HEK293 (cell line): Measurements from ENCODE around the gene DOCK1.

Source experiments
- CTCF ChIA-PET: fragments of 350-600 bp; formaldehyde crosslinking; extraction: SDS; loops from one replicate; lab custom pipeline; 2021; ENCODE audit warnings: antibody characterized with exemption; lab: Yijun Ruan, JAX
- POLR2A ChIA-PET: fragments of 300-600 bp; formaldehyde crosslinking; extraction: SDS; loops from one replicate; lab custom pipeline; 2020; ENCODE audit warnings: antibody characterized with exemption, inconsistent platforms; lab: Yijun Ruan, JAX
- H3K27ac ChIP-seq: fragments of 200-500 bp; sonication (Bioruptor generic); 2 replicates; pipeline ENCODE4 v1.5.1; 2014; ENCODE audit warnings: low read depth, low read length, control low read depth, inconsistent platforms; ENCODE audit errors: extremely low read depth
- H3K36me3 ChIP-seq, 2 experiments: fragments of 200-500 bp in 1 of 2; sonication (Bioruptor generic) in 1 of 2; 1 replicate in 1 of 2; 2 replicates in 1 of 2; pipeline ENCODE4 v1.5.1; 2014 to 2017; ENCODE audit warnings: inconsistent platforms in 2 of 2, low read length in 2 of 2; ENCODE audit not compliant: control insufficient read depth in 2 of 2, insufficient read depth in 1 of 2
- H3K4me1 ChIP-seq: fragments of 200-500 bp; sonication (Bioruptor generic); 2 replicates; pipeline ENCODE4 v1.5.1; 2014; ENCODE audit warnings: mild to moderate bottlenecking, low read length, inconsistent platforms; ENCODE audit not compliant: control insufficient read depth, insufficient read depth
- H3K4me3 ChIP-seq: 2 replicates; pipeline ENCODE4 v1.5.1; 2011; ENCODE audit warnings: low read depth, mild to moderate bottlenecking, control low read depth, low read length, moderate library complexity
- H3K9me3 ChIP-seq: fragments of 200-500 bp; sonication (Bioruptor generic); 2 replicates; pipeline ENCODE4 v1.5.1; 2014; ENCODE audit warnings: low read depth, low read length, inconsistent platforms; ENCODE audit not compliant: control insufficient read depth, insufficient read depth
- GLI2 ChIP-seq: fragments of 450-650 bp; formaldehyde crosslinking; IDR thresholded peaks from 2 replicates; pipeline ENCODE4; 2017; ENCODE audit warnings: missing biosample characterization, missing genetic modification characterization, low read depth, borderline replicate concordance
- HOXC10 ChIP-seq: sonication (generic); formaldehyde crosslinking; IDR thresholded peaks from 2 replicates; pipeline ENCODE4 v1.8.1; 2023; ENCODE audit warnings: mild to moderate bottlenecking, missing genetic modification reagents
- MYNN ChIP-seq: fragments of 450-650 bp; formaldehyde crosslinking; IDR thresholded peaks from 2 replicates; pipeline ENCODE4 v1.5.1; 2016; ENCODE audit warnings: missing biosample characterization, missing genetic modification characterization, borderline replicate concordance
- PBX3 ChIP-seq: sonication (generic); formaldehyde crosslinking; IDR thresholded peaks from 2 replicates; pipeline ENCODE4 v1.8.1; 2022; ENCODE audit warnings: mild to moderate bottlenecking, moderate library complexity, missing genetic modification reagents
- RBAK ChIP-seq: fragments of 450-650 bp; formaldehyde crosslinking; IDR thresholded peaks from 2 replicates; pipeline ENCODE4 v1.5.1; 2016; ENCODE audit warnings: missing biosample characterization, missing genetic modification characterization
- SALL2 ChIP-seq: fragments of 450-650 bp; formaldehyde crosslinking; IDR thresholded peaks from 2 replicates; pipeline ENCODE4 v1.5.0; 2017; ENCODE audit warnings: missing biosample characterization, mild to moderate bottlenecking, missing genetic modification characterization, borderline replicate concordance
- ZBTB17 ChIP-seq: fragments of 450-650 bp; formaldehyde crosslinking; IDR thresholded peaks from 2 replicates; pipeline ENCODE4 v1.5.1; 2016; ENCODE audit warnings: missing biosample characterization, missing genetic modification characterization
- ZBTB20 ChIP-seq: fragments of 450-650 bp; formaldehyde crosslinking; IDR thresholded peaks from 2 replicates; pipeline ENCODE4 v1.5.1; 2016; ENCODE audit warnings: missing biosample characterization, missing genetic modification characterization
- ZFP3 ChIP-seq: fragments of 450-650 bp; formaldehyde crosslinking; IDR thresholded peaks from 2 replicates; pipeline ENCODE4 v1.5.1; 2016; ENCODE audit warnings: low read depth, missing biosample characterization, missing genetic modification characterization
- ZNF10 ChIP-seq: fragments of 450-650 bp; formaldehyde crosslinking; IDR thresholded peaks from 2 replicates; pipeline ENCODE4 v1.5.1; 2017; ENCODE audit warnings: missing biosample characterization, missing genetic modification characterization
- ZNF114 ChIP-seq: fragments of 450-650 bp; formaldehyde crosslinking; IDR thresholded peaks from 2 replicates; pipeline ENCODE4 v1.5.0; 2017; ENCODE audit warnings: missing biosample characterization, missing genetic modification characterization
- ZNF202 ChIP-seq: fragments of 450-650 bp; formaldehyde crosslinking; IDR thresholded peaks from 2 replicates; pipeline ENCODE4 v1.5.1; 2016; ENCODE audit warnings: missing biosample characterization, missing genetic modification characterization, borderline replicate concordance
- ZNF221 ChIP-seq: fragments of 450-650 bp; formaldehyde crosslinking; IDR thresholded peaks from 2 replicates; pipeline ENCODE4 v1.5.1; 2017; ENCODE audit warnings: missing biosample characterization, missing genetic modification characterization, borderline replicate concordance
- ZNF239 ChIP-seq: fragments of 450-650 bp; formaldehyde crosslinking; IDR thresholded peaks from 2 replicates; pipeline ENCODE4 v1.5.1; 2016; ENCODE audit warnings: missing biosample characterization, missing genetic modification characterization
- ZNF248 ChIP-seq: fragments of 450-650 bp; formaldehyde crosslinking; IDR thresholded peaks from 2 replicates; pipeline ENCODE4 v1.5.1; 2017; ENCODE audit warnings: missing biosample characterization, missing genetic modification characterization
- ZNF341 ChIP-seq: fragments of 450-650 bp; formaldehyde crosslinking; IDR thresholded peaks from 2 replicates; pipeline ENCODE4; 2016; ENCODE audit warnings: low read depth, missing biosample characterization, missing genetic modification characterization
- ZNF366 ChIP-seq: fragments of 450-650 bp; formaldehyde crosslinking; conservative IDR thresholded peaks from 2 replicates; pipeline ENCODE4 v1.5.1; 2016; ENCODE audit warnings: missing biosample characterization, missing genetic modification characterization
- ZNF416 ChIP-seq: fragments of 450-650 bp; formaldehyde crosslinking; IDR thresholded peaks from 2 replicates; pipeline ENCODE4 v1.5.1; 2016; ENCODE audit warnings: missing biosample characterization, missing genetic modification characterization
- ZNF48 ChIP-seq: fragments of 450-650 bp; formaldehyde crosslinking; IDR thresholded peaks from 2 replicates; pipeline ENCODE4 v1.5.1; 2016; ENCODE audit warnings: missing biosample characterization, missing genetic modification characterization
- ZNF510 ChIP-seq: fragments of 450-650 bp; formaldehyde crosslinking; IDR thresholded peaks from 2 replicates; pipeline ENCODE4 v1.5.1; 2018; ENCODE audit warnings: mild to moderate bottlenecking, missing genetic modification characterization, missing biosample characterization; ENCODE audit not compliant: insufficient replicate concordance
- ZNF600 ChIP-seq: fragments of 450-650 bp; formaldehyde crosslinking; IDR thresholded peaks from 2 replicates; pipeline ENCODE4 v1.5.1; 2016; ENCODE audit warnings: missing biosample characterization, missing genetic modification characterization
- ZNF610 ChIP-seq: fragments of 450-650 bp; formaldehyde crosslinking; IDR thresholded peaks from 2 replicates; pipeline ENCODE4 v1.5.1; 2016; ENCODE audit warnings: missing biosample characterization, missing genetic modification characterization, borderline replicate concordance
- ZNF654 ChIP-seq: fragments of 450-650 bp; formaldehyde crosslinking; IDR thresholded peaks from 2 replicates; pipeline ENCODE4 v1.5.1; 2016; ENCODE audit warnings: low read depth, missing biosample characterization, missing genetic modification characterization
- ZNF660 ChIP-seq: fragments of 450-650 bp; IDR thresholded peaks from 2 replicates; pipeline ENCODE4 v1.5.1; 2018; ENCODE audit warnings: missing biosample characterization, mild to moderate bottlenecking, missing genetic modification characterization
- ZNF670 ChIP-seq: fragments of 450-650 bp; formaldehyde crosslinking; IDR thresholded peaks from 2 replicates; pipeline ENCODE4 v1.5.1; 2016; ENCODE audit warnings: missing biosample characterization, missing genetic modification characterization, low read depth

DOCK1 gene

GRCh38 chr10:127368101-127368500 lies 462.9 kb downstream of the DOCK1 start:
- TF ChIP-seq ZNF654 (tag by site-specific recombination) (no peak), ZNF248 (tag by site-specific recombination) (no peak), ZNF510 (tag by site-specific recombination) (no peak), PBX3 (no peak), MYNN (no peak), ZNF221 (tag by site-specific recombination) (no peak), ZFP3 (no peak), ZBTB17 (tag by site-specific recombination) (no peak), HOXC10 (no peak), ZNF10 (no peak)
- ChIA-PET CTCF (interaction anchor here (1.0 kb wide), 1 partner anchor 124 kb away, joined by 3 read pairs; no protein-coding TSS in a partner anchor), POLR2A (no interaction called here)
- no peaks in the 10 kb centered on the region; a peak in 1 of 3 replicates for H3K36me3 ChIP-seq
- H3K27ac ChIP-seq: no peak overlapping the region
- H3K9me3 ChIP-seq: no peaks in the 10 kb centered on the region
- no peaks in the 10 kb centered on the region for H3K4me1 ChIP-seq
- no peak overlapping the region for H3K4me3 ChIP-seq

GRCh38 chr10:127368929-127369328 lies 463.7 kb downstream of the DOCK1 start:
- no peak overlapping the region for H3K4me3 ChIP-seq
- POLR2A ChIA-PET: no interaction called here
- H3K27ac ChIP-seq: no peak overlapping the region
- no peak for TF ChIP-seq ZNF416 (tag by site-specific recombination)
- TF ChIP-seq, all 188 proteins: peak for 0
- CTCF ChIA-PET: interaction anchor here (1.0 kb wide), 1 partner anchor 125 kb away, joined by 3 read pairs; no protein-coding TSS in a partner anchor
- no peaks in the 10 kb centered on the region for H3K36me3 ChIP-seq
- H3K4me1 ChIP-seq: no peaks in the 10 kb centered on the region
- no peaks in the 10 kb centered on the region for H3K9me3 ChIP-seq

GRCh38 chr10:127370601-127371000 lies 465.4 kb downstream of the DOCK1 start:
- ChIA-PET CTCF (no interaction called here), POLR2A (no interaction called here)
- no peaks in the 10 kb centered on the region for H3K9me3 ChIP-seq
- peaks cover 0 to 6% of the 10 kb centered on the region in 2 experiments; a peak in 1 of 3 replicates for H3K36me3 ChIP-seq
- TF ChIP-seq ZBTB20 (tag by site-specific recombination): no peak
- TF ChIP-seq ZNF341 (tag by site-specific recombination): no peak
- TF ChIP-seq ZNF366 (tag by site-specific recombination): no peak
- TF ChIP-seq RBAK (tag by site-specific recombination): no peak
- TF ChIP-seq ZNF48: no peak
- TF ChIP-seq ZNF670 (tag by site-specific recombination): no peak
- TF ChIP-seq ZNF202: no peak
- no peak for TF ChIP-seq SALL2 (tag by site-specific recombination)
- no peak for TF ChIP-seq ZNF114 (tag by site-specific recombination)
- TF ChIP-seq ZNF660 (tag by site-specific recombination): no peak
- no peak for TF ChIP-seq ZNF239
- TF ChIP-seq GLI2 (tag by site-specific recombination): no peak
- TF ChIP-seq ZNF610 (tag by site-specific recombination): no peak
- TF ChIP-seq ZNF600: no peak
- H3K4me3 ChIP-seq: no peak overlapping the region
- no peak overlapping the region for H3K27ac ChIP-seq
- no peaks in the 10 kb centered on the region for H3K4me1 ChIP-seq
